ENCODE results near the gene RELN. TPM values are rescaled to one million over a fixed set of nuclear protein-coding genes. Genes with fewer than 3 reads are reported as not detected.

RELN gene
- total and polyA plus RNA-seq, 10 of the 15 experiments (the other 5 are each of a cell fraction or from before 2014, with no cell fraction given), result 0.11 to 0.21 TPM; not detected in 8

GRCh38 chr7:103539875-103540274 lies 449.6 kb downstream of the RELN start (continued):
- TF ChIP-seq PBX3 (IDR thresholded peaks at IDR 0.05; ENCODE audit: insufficient replicate concordance, low read depth, low read length) (no peak), RBBP5 (conservative IDR thresholded peaks at IDR 0.05) (no peak), CHD4 (IDR thresholded peaks at IDR 0.05) (no peak), HDAC2 (IDR thresholded peaks at IDR 0.05) (no peak), RUNX3 (IDR thresholded peaks at IDR 0.05; ENCODE audit: low read length) (no peak), EZH2 (IDR thresholded peaks at IDR 0.05; ENCODE audit: borderline replicate concordance, control insufficient read depth, low read depth, low read length) (no peak), GABPA (IDR thresholded peaks at IDR 0.05; ENCODE audit: low read depth) (no peak), SREBF1 (IDR thresholded peaks at IDR 0.05; ENCODE audit: low read length) (no peak), NR2F1 (conservative IDR thresholded peaks at IDR 0.05) (no peak), HDGF (IDR thresholded peaks at IDR 0.05) (no peak), TAF1 (IDR thresholded peaks at IDR 0.05; ENCODE audit: borderline replicate concordance, low read depth, low read length) (no peak)
- TF ChIP-seq, protein P1, sequence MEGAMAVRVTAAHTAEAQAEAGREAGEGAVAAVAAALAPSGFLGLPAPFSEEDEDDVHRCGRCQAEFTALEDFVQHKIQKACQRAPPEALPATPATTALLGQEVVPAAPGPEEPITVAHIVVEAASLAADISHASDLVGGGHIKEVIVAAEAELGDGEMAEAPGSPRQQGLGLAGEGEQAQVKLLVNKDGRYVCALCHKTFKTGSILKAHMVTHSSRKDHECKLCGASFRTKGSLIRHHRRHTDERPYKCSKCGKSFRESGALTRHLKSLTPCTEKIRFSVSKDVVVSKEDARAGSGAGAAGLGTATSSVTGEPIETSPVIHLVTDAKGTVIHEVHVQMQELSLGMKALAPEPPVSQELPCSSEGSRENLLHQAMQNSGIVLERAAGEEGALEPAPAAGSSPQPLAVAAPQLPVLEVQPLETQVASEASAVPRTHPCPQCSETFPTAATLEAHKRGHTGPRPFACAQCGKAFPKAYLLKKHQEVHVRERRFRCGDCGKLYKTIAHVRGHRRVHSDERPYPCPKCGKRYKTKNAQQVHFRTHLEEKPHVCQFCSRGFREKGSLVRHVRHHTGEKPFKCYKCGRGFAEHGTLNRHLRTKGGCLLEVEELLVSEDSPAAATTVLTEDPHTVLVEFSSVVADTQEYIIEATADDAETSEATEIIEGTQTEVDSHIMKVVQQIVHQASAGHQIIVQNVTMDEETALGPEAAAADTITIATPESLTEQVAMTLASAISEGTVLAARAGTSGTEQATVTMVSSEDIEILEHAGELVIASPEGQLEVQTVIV (IDR thresholded peaks at IDR 0.05; ENCODE audit: borderline replicate concordance, partially characterized antibody), result no peak
- TF ChIP-seq, protein P2, sequence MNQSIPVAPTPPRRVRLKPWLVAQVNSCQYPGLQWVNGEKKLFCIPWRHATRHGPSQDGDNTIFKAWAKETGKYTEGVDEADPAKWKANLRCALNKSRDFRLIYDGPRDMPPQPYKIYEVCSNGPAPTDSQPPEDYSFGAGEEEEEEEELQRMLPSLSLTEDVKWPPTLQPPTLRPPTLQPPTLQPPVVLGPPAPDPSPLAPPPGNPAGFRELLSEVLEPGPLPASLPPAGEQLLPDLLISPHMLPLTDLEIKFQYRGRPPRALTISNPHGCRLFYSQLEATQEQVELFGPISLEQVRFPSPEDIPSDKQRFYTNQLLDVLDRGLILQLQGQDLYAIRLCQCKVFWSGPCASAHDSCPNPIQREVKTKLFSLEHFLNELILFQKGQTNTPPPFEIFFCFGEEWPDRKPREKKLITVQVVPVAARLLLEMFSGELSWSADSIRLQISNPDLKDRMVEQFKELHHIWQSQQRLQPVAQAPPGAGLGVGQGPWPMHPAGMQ (IDR thresholded peaks at IDR 0.05; ENCODE audit: borderline replicate concordance), result no peak

Measured in GM12878 (cell line).